Mesendoderm (in vitro differentiated cells): ENCODE data around the gene RUNX2.

Experiments
- DNase-seq: peaks from one replicate; pipeline ENCODE4 v3.0.0; 2013
- H2AK5ac ChIP-seq: 2 replicates; pipeline ENCODE4 v1.6.1; 2013; ENCODE audit warnings: low read length, inconsistent platforms
- H2BK120ac ChIP-seq: 2 replicates; pipeline ENCODE4 v1.6.1; 2013; ENCODE audit warnings: low read depth, mild to moderate bottlenecking, low read length, moderate library complexity, mixed read lengths
- H2BK15ac ChIP-seq: replicated peaks from 2 replicates; pipeline ENCODE4 v1.6.1; 2013; ENCODE audit warnings: low read depth, mild to moderate bottlenecking, moderate library complexity
- H2BK5ac ChIP-seq: 2 replicates; pipeline ENCODE4 v1.6.1; 2013; ENCODE audit warnings: low read length, inconsistent platforms
- H3K18ac ChIP-seq: 2 replicates; pipeline ENCODE4 v1.6.1; 2013; ENCODE audit warnings: mild to moderate bottlenecking, low read length, mixed read lengths
- H3K23ac ChIP-seq: one replicate; pipeline ENCODE4 v1.6.1; 2013; ENCODE audit warnings: low read length
- H3K27ac ChIP-seq: 2 replicates; pipeline ENCODE4 v1.5.1; 2013; ENCODE audit warnings: low read depth, mild to moderate bottlenecking, inconsistent platforms, low read length, moderate library complexity
- H3K27me3 ChIP-seq: 2 replicates; pipeline ENCODE4 v1.6.1; 2013; ENCODE audit warnings: low read length, control low read depth, mild to moderate bottlenecking, inconsistent platforms; ENCODE audit not compliant: insufficient read depth, poor library complexity
- H3K36me3 ChIP-seq: 2 replicates; pipeline ENCODE4 v1.6.1; 2013; ENCODE audit warnings: low read length, inconsistent platforms; ENCODE audit not compliant: control insufficient read depth, insufficient read depth
- H3K4ac ChIP-seq: one replicate; pipeline ENCODE4 v1.6.1; 2013; ENCODE audit warnings: low read depth, mild to moderate bottlenecking, low read length, moderate library complexity
- H3K4me1 ChIP-seq: 2 replicates; pipeline ENCODE4 v1.6.1; 2013; ENCODE audit warnings: low read depth, low read length, inconsistent platforms; ENCODE audit not compliant: control insufficient read depth
- H3K4me2 ChIP-seq: 2 replicates; pipeline ENCODE4 v1.6.1; 2013; ENCODE audit warnings: low read length
- H3K4me3 ChIP-seq: 2 replicates; pipeline ENCODE4 v1.5.1; 2013; ENCODE audit warnings: mild to moderate bottlenecking, low read length
- H3K56ac ChIP-seq: one replicate; pipeline ENCODE4 v1.6.1; 2013; ENCODE audit warnings: low read length
- H3K79me1 ChIP-seq: 2 replicates; pipeline ENCODE4 v1.6.1; 2013; ENCODE audit warnings: low read length, inconsistent platforms
- H3K79me2 ChIP-seq: 2 replicates; pipeline ENCODE4 v1.6.1; 2013; ENCODE audit warnings: mild to moderate bottlenecking, low read length; ENCODE audit not compliant: control insufficient read depth, insufficient read depth
- H3K9ac ChIP-seq: 2 replicates; pipeline ENCODE4 v1.6.1; 2013; ENCODE audit warnings: low read length, inconsistent platforms
- H4K5ac ChIP-seq: one replicate; pipeline ENCODE4 v1.6.1; 2013; ENCODE audit warnings: low read length
- H4K8ac ChIP-seq: one replicate; pipeline ENCODE4 v1.6.1; 2013; ENCODE audit warnings: low read depth, mild to moderate bottlenecking, control low read depth, low read length, moderate library complexity
- WGBS: extraction: QIAGEN DNeasy Blood & Tissue Kit; methylation state at CpG from one replicate; pipeline ENCODE4 v1.1.7; 2013; ENCODE audit warnings: low lambda C conversion rate, missing lambda C conversion rate; ENCODE audit not compliant: insufficient coverage; ENCODE audit errors: extremely low coverage; 5-methylcytosine and 5-hydroxymethylcytosine counted together

RUNX2 gene

DNA sequence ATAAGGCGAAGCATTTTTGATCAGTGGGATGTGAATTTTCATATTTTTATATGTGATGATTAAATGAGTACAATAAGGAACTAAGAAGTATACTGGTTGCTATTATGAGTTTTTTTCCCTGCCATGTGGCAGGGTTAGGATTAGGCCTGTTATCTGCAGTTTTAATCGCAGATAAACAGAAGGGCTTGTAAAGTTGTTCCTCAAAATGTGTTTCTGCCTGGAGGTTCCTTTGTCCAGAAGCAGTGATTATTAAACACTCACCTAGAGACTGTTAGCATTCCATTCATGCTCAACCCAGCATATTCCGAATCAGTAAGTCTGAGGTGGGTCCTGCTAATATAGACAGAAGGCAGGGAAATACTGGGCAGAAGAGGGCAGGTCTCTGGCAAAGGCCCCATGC lies 371.5 kb downstream of the RUNX2 start:
- Histone ChIP-seq H3K27me3 (no peaks in the 10 kb centered on the region), H3K18ac (no peak overlapping the region), H3K23ac (no peak overlapping the region)

DNA sequence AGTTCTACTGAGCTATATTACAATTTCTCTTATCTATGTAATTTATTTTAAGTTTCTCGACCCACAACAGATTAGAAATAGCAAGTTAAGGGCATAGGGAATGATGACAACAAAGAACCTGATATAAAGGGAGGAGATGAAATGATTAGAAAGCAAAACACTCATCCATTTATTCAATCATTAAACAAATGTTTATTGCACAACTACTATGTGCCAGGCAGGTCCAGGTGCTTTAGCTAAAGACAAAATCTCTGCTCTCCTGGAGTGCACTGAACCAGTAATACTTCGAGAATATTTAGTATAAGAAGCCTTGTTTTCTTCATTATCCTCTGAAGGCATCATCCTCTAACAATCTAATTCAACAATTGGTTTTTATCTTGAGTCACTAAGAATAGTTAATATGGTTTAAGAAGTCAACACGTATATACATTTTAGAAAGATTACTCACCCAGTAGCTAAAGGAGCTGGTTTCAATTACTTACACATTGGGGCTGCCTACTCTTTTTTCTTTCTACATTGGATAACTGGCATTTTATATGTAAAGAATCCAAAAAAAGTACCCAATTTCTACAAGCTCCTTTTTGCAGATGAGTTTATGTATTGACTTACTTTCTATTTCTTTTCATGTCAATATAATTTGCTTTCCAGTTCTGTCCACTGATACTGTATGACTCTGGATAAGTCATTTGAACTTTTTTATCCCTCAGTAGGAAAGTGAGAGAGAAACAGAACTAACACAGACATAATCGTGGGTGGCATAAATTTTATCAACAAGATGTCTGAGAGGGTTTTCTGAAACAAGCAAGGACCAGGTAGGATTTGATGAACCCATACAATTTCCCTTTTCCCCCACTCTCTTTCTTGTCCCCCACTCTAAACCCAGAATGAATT lies 375.0 kb downstream of the RUNX2 start:
- Histone ChIP-seq H3K36me3 (no peaks in the 10 kb centered on the region), H3K4me1 (no peaks in the 10 kb centered on the region), H2AK5ac (no peak overlapping the region), H4K5ac (no peak overlapping the region), H3K27me3 (no peaks in the 10 kb centered on the region), H3K9ac (no peak overlapping the region), H3K79me1 (no peaks in the 10 kb centered on the region), H3K4me3 (no peak overlapping the region), H3K23ac (no peak overlapping the region), H3K56ac (no peak overlapping the region), H3K79me2 (no peaks in the 10 kb centered on the region), H3K4me2 (no peak overlapping the region), H3K4ac (no peak overlapping the region), H3K18ac (no peak overlapping the region), H4K8ac (no peak overlapping the region), H2BK15ac (no peak overlapping the region), H2BK120ac (no peak overlapping the region), H3K27ac (no peak overlapping the region), H2BK5ac (no peak overlapping the region)
- WGBS: no CpG with 5 or more reads among the region's 4 CpGs
- DNase-seq: no peak

More for the DNA sequence above, 371.5 kb downstream of the RUNX2 start:
- no peak overlapping the region for H2AK5ac ChIP-seq
- no peak overlapping the region for H2BK120ac ChIP-seq
- H3K79me1 ChIP-seq: no peaks in the 10 kb centered on the region
- WGBS: 100% methylated on average over 1 of the region's 3 CpGs
- no peak overlapping the region for H3K27ac ChIP-seq
- H3K4me2 ChIP-seq: no peak overlapping the region
- H3K9ac ChIP-seq: no peak overlapping the region
- no peak overlapping the region for H4K5ac ChIP-seq
- H3K4ac ChIP-seq: no peak overlapping the region
- H3K36me3 ChIP-seq: no peaks in the 10 kb centered on the region
- H2BK5ac ChIP-seq: no peak overlapping the region
- H3K79me2 ChIP-seq: no peaks in the 10 kb centered on the region
- H4K8ac ChIP-seq: no peak overlapping the region
- no peak for DNase-seq
- H3K4me1 ChIP-seq: no peaks in the 10 kb centered on the region
- H3K56ac ChIP-seq: no peak overlapping the region
- no peak overlapping the region for H2BK15ac ChIP-seq
- no peak overlapping the region for H3K4me3 ChIP-seq

DNA sequence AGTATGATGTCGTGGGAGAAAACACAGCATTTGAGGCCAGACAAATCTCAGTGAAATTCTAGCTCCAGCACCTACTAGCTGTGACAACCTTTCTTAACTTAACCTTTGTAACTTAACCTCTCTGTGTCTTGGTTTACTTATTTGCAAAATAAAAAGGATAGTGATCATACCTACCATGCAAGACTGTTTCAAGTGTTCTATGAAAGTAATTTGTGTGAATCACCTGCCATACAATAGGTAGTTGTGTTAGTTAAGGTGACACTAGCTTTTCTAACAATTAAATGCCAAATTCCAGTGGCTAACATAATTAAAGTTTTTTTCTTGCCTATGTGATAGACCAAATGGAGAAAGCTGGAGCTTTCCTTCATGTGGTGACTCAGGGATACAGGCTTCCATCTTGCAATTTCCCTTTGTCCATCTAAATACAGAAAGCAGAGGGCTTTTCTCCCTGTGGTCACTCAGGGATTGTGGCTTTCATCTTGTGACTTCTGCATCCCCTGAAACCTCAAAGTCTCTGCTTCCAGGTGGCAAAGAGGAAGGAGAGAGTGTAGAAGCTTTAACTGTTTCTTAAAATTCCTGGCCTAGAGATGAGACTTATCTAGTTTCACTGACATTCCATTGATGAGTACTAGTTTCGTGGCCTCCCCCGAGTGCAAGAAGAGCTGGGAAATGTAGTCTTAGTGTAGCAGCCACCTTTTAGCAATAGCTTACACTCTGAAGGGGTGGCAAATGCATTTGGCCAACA lies 376.1 kb downstream of the RUNX2 start:
- Histone ChIP-seq H3K36me3 (no peaks in the 10 kb centered on the region), H3K79me1 (no peaks in the 10 kb centered on the region), H3K27ac (no peak overlapping the region), H3K4me3 (no peak overlapping the region), H3K9ac (no peak overlapping the region), H2AK5ac (no peak overlapping the region), H3K56ac (peak overlapping the region; percentile 18), H3K4ac (no peak overlapping the region), H4K8ac (no peak overlapping the region), H3K27me3 (no peaks in the 10 kb centered on the region), H2BK15ac (no peak overlapping the region), H3K4me1 (no peaks in the 10 kb centered on the region), H4K5ac (no peak overlapping the region), H3K18ac (no peak overlapping the region), H3K4me2 (no peak overlapping the region), H2BK5ac (no peak overlapping the region), H3K79me2 (no peaks in the 10 kb centered on the region), H2BK120ac (no peak overlapping the region), H3K23ac (no peak overlapping the region)
- no CpG with 5 or more reads among the region's 3 CpGs for WGBS
- peak; percentile 54 for DNase-seq

DNA sequence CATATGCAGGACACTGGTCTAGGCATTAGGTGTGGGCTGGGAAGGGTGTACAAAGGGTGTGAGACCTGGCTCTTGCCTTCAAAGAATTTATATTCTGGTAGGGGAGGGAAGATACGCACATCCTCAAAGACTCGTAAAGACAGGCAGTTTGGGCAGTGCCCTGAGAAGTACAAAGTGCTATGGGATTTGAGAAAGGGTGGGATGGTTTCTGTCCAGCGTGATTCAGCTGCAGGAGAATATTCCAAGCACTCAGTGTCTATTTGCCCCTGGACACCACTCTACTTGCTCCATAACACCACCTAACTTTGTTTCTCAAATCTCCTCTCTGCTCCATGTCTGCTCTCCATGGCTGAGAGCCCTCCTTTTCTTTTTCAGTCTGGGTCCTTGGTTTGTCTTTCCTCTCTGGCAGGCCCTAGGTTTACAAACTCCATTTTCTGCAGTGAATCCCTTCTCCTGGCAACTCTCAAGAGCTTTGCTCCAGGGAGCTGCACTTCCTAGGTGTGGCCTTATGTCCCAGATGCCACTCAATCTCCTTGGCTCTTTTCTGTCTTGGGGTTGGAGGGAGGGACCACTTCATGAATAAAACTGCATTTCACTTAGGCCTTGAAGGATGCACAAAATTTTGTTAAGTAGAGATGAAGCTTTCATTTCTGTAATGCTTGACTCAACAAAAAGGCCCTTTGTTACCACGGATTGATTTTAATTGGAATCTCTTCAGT lies 377.2 kb downstream of the RUNX2 start:
- H3K4me1 ChIP-seq: no peaks in the 10 kb centered on the region
- DNase-seq: no peak

DNA sequence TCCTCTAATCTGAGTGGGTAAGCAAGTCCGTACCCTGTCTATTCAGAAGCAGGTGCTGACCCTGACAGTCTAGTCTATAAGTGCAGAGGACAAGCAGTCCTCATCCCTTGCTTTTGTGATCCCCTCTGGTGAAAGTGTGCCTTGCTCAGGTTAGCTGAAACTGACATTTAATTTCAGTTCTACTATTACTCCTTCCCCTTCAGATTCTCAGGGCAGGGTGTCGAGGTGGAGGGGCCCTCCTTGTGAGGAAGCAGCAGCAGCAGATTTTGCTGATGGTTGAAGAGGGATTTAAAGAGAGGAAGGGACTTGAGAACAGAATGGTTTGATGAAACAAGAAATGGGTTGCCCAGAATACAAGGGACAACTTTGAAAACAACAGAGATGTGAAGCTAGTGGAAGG lies 378.2 kb downstream of the RUNX2 start:
- no peak for DNase-seq
- Histone ChIP-seq H2BK5ac (no peak overlapping the region), H3K4me3 (no peak overlapping the region), H3K79me1 (no peaks in the 10 kb centered on the region), H3K4me1 (no peaks in the 10 kb centered on the region), H2BK120ac (no peak overlapping the region), H3K27ac (no peak overlapping the region), H3K27me3 (no peaks in the 10 kb centered on the region), H2AK5ac (no peak overlapping the region), H3K9ac (no peak overlapping the region), H3K79me2 (no peaks in the 10 kb centered on the region), H2BK15ac (no peak overlapping the region), H3K4me2 (no peak overlapping the region), H3K36me3 (no peaks in the 10 kb centered on the region), H3K23ac (no peak overlapping the region), H3K18ac (no peak overlapping the region), H3K56ac (no peak overlapping the region), H3K4ac (no peak overlapping the region), H4K8ac (no peak overlapping the region), H4K5ac (no peak overlapping the region)
- WGBS: no CpG with 5 or more reads among the region's 2 CpGs

More for the DNA sequence above, 377.2 kb downstream of the RUNX2 start:
- H2BK5ac ChIP-seq: no peak overlapping the region
- no peaks in the 10 kb centered on the region for H3K79me2 ChIP-seq
- H4K8ac ChIP-seq: no peak overlapping the region
- H3K27me3 ChIP-seq: no peaks in the 10 kb centered on the region
- no peak overlapping the region for H3K18ac ChIP-seq
- no peak overlapping the region for H2BK120ac ChIP-seq
- H3K4me2 ChIP-seq: no peak overlapping the region
- H3K4me3 ChIP-seq: no peak overlapping the region
- H2AK5ac ChIP-seq: no peak overlapping the region
- no peak overlapping the region for H3K23ac ChIP-seq
- H3K27ac ChIP-seq: no peak overlapping the region
- no peak overlapping the region for H3K56ac ChIP-seq
- WGBS: no CpG with 5 or more reads among the region's 4 CpGs
- H2BK15ac ChIP-seq: no peak overlapping the region
- H4K5ac ChIP-seq: no peak overlapping the region
- no peaks in the 10 kb centered on the region for H3K79me1 ChIP-seq
- peak overlapping the region; percentile 21 for H3K4ac ChIP-seq
- no peaks in the 10 kb centered on the region for H3K36me3 ChIP-seq
- no peak overlapping the region for H3K9ac ChIP-seq
